H9 (cell line): ENCODE data around the gene ERN1. TPM values are rescaled to one million over a fixed set of nuclear protein-coding genes. Genes with fewer than 3 reads are reported as not detected.
"Not testable (repeated sequence)": the region's sequence is repeated elsewhere in the genome, so short reads cannot be mapped to it uniquely, and the experiment has no call there.

Source experiments
- DNase-seq: peaks from one replicate; pipeline ENCODE4 v3.0.0-alpha.2; 2017
- H2AFZ ChIP-seq: one replicate; pipeline ENCODE4 v1.6.1; 2013; ENCODE audit warnings: mild to moderate bottlenecking, low read length, control low read depth, moderate library complexity
- H2AK5ac ChIP-seq: 2 replicates; pipeline ENCODE4 v1.6.1; 2013; ENCODE audit warnings: low read length, control low read depth, mixed read lengths; ENCODE audit not compliant: insufficient read length
- H2BK120ac ChIP-seq: one replicate; pipeline ENCODE4 v1.6.1; 2013; ENCODE audit warnings: low read depth, mild to moderate bottlenecking, low read length, control low read depth, inconsistent platforms; ENCODE audit not compliant: poor library complexity, severe bottlenecking
- H2BK12ac ChIP-seq: 2 replicates; pipeline ENCODE4 v1.6.1; 2013; ENCODE audit warnings: low read length, control low read depth, mixed read lengths, low read depth; ENCODE audit not compliant: insufficient read length
- H2BK15ac ChIP-seq: 2 replicates; pipeline ENCODE4 v1.6.1; 2013; ENCODE audit warnings: low read depth, low read length, control low read depth
- H2BK20ac ChIP-seq: one replicate; pipeline ENCODE4 v1.6.1; 2013; ENCODE audit warnings: low read depth, mild to moderate bottlenecking, low read length, control low read depth, inconsistent platforms; ENCODE audit not compliant: poor library complexity, severe bottlenecking
- H2BK5ac ChIP-seq: 2 replicates; pipeline ENCODE4 v1.6.1; 2013; ENCODE audit warnings: low read length, control low read depth, mixed read lengths; ENCODE audit not compliant: insufficient read length
- H3K14ac ChIP-seq: 2 replicates; pipeline ENCODE4 v1.6.1; 2013; ENCODE audit warnings: low read length, control low read depth; ENCODE audit not compliant: insufficient read depth
- H3K18ac ChIP-seq: 2 replicates; pipeline ENCODE4 v1.6.1; 2013; ENCODE audit warnings: low read depth, mild to moderate bottlenecking, mixed read lengths, low read length, control low read depth; ENCODE audit not compliant: insufficient read length
- H3K23ac ChIP-seq: 2 replicates; pipeline ENCODE4 v1.6.1; 2013; ENCODE audit warnings: low read length, control low read depth, mixed read lengths, low read depth; ENCODE audit not compliant: insufficient read length
- H3K23me2 ChIP-seq: 2 replicates; pipeline ENCODE4 v1.6.1; 2013; ENCODE audit warnings: low read depth, mild to moderate bottlenecking, mixed read lengths, low read length, control low read depth; ENCODE audit not compliant: insufficient read length, poor library complexity, severe bottlenecking
- H3K27ac ChIP-seq: 2 replicates; pipeline ENCODE4 v1.5.1; 2013; ENCODE audit warnings: low read length, control low read depth, mixed read lengths, low read depth; ENCODE audit not compliant: insufficient read length
- H3K27me3 ChIP-seq: 2 replicates; pipeline ENCODE4 v1.6.1; 2013; ENCODE audit warnings: low read length, control low read depth, inconsistent platforms; ENCODE audit not compliant: insufficient read depth
- H3K4ac ChIP-seq: 2 replicates; pipeline ENCODE4 v1.6.1; 2013; ENCODE audit warnings: low read depth, mild to moderate bottlenecking, control low read depth, inconsistent platforms, low read length, moderate library complexity
- H3K4me1 ChIP-seq: 2 replicates; pipeline ENCODE4 v1.6.1; 2013; ENCODE audit warnings: low read length, control low read depth, inconsistent platforms; ENCODE audit not compliant: insufficient read depth
- H3K4me2 ChIP-seq: 2 replicates; pipeline ENCODE4 v1.6.1; 2013; ENCODE audit warnings: low read length, control low read depth, mixed read lengths; ENCODE audit not compliant: insufficient read length, insufficient read depth
- H3K56ac ChIP-seq: 2 replicates; pipeline ENCODE4 v1.6.1; 2013; ENCODE audit warnings: low read depth, mild to moderate bottlenecking, mixed read lengths, low read length, control low read depth; ENCODE audit not compliant: insufficient read length
- H3K79me1 ChIP-seq: 2 replicates; pipeline ENCODE4 v1.6.1; 2013; ENCODE audit warnings: low read depth, mild to moderate bottlenecking, moderate library complexity, low read length, control low read depth, inconsistent platforms; ENCODE audit not compliant: insufficient read depth, poor library complexity, severe bottlenecking
- H3K79me2 ChIP-seq: 2 replicates; pipeline ENCODE4 v1.6.1; 2013; ENCODE audit warnings: low read length, control low read depth, inconsistent platforms; ENCODE audit not compliant: insufficient read depth
- H3K9ac ChIP-seq: 2 replicates; pipeline ENCODE4 v1.6.1; 2013; ENCODE audit warnings: low read length, control low read depth, mixed read lengths; ENCODE audit not compliant: insufficient read length; ENCODE audit errors: extremely low read depth
- H3K9me3 ChIP-seq: one replicate; pipeline ENCODE4 v1.6.1; 2013; ENCODE audit warnings: low read depth, low read length, inconsistent platforms; ENCODE audit not compliant: control insufficient read depth
- H3T11ph ChIP-seq: one replicate; pipeline ENCODE4 v1.6.1; 2013; ENCODE audit warnings: mild to moderate bottlenecking, low read length, control low read depth, inconsistent platforms
- H4K20me1 ChIP-seq: one replicate; pipeline ENCODE4 v1.6.1; 2013; ENCODE audit not compliant: control insufficient read depth, insufficient read length, insufficient read depth
- H4K5ac ChIP-seq: 2 replicates; pipeline ENCODE4 v1.6.1; 2013; ENCODE audit warnings: low read depth, mild to moderate bottlenecking, mixed read lengths, low read length, control low read depth; ENCODE audit not compliant: insufficient read length
- H4K8ac ChIP-seq: replicated peaks from 2 replicates; pipeline ENCODE4 v1.6.1; 2013; ENCODE audit warnings: low read length, control low read depth, mixed read lengths, low read depth; ENCODE audit not compliant: insufficient read length
- H4K91ac ChIP-seq: 2 replicates; pipeline ENCODE4 v1.6.1; 2013; ENCODE audit warnings: low read depth, mild to moderate bottlenecking, moderate library complexity, mixed read lengths, low read length, control low read depth; ENCODE audit not compliant: insufficient read length
- H3K27ac Mint-ChIP-seq, 3 experiments: 2 replicates in 2 of 3; 3 replicates in 1 of 3; pipeline ENCODE4 v1.8.0; 2020 to 2021; ENCODE audit warnings: mixed read lengths in 3 of 3, mild to moderate bottlenecking in 1 of 3, moderate library complexity in 1 of 3
- H3K27me3 Mint-ChIP-seq: 2 replicates; pipeline ENCODE4 v1.8.0; 2021; ENCODE audit warnings: low read depth, mild to moderate bottlenecking, moderate library complexity, mixed read lengths
- H3K36me3 Mint-ChIP-seq, 3 experiments: 2 replicates in 2 of 3; 3 replicates in 1 of 3; pipeline ENCODE4 v1.8.0; 2020 to 2021; ENCODE audit warnings: low read depth in 3 of 3, mixed read lengths in 3 of 3; ENCODE audit not compliant: insufficient read depth in 1 of 3
- H3K4me1 Mint-ChIP-seq, 2 experiments: 2 replicates each; pipeline ENCODE4 v1.8.0; 2020; ENCODE audit warnings: mixed read lengths in 2 of 2
- H3K4me3 Mint-ChIP-seq, 2 experiments: 2 replicates in 1 of 2; 3 replicates in 1 of 2; pipeline ENCODE4 v1.8.0; 2020 to 2021; ENCODE audit warnings: mild to moderate bottlenecking in 2 of 2, mixed read lengths in 2 of 2, moderate library complexity in 1 of 2
- H3K9me3 Mint-ChIP-seq, 2 experiments: 2 replicates in 1 of 2; 3 replicates in 1 of 2; pipeline ENCODE4 v1.8.0; 2020; ENCODE audit warnings: mild to moderate bottlenecking in 2 of 2, mixed read lengths in 2 of 2, moderate library complexity in 1 of 2
- WGBS: extraction: QIAGEN DNeasy Blood & Tissue Kit; methylation state at CpG from one replicate; pipeline ENCODE4 v1.1.7; 2013; ENCODE audit warnings: missing lambda C conversion rate, low lambda C conversion rate, mixed read lengths; ENCODE audit not compliant: insufficient read length; ENCODE audit errors: extremely low coverage; 5-methylcytosine and 5-hydroxymethylcytosine counted together
- total RNA-seq: library from RNA; stranded (reverse); gene quantifications from 2 replicates; pipeline ENCODE4 v1.2.1, GENCODE V29; 2021
- TF ChIP-seq, protein P1 (sequence below): fragments of 200-600 bp; sonication (generic); conservative IDR thresholded peaks from 3 replicates; pipeline ENCODE4 v1.8.0; 2021; ENCODE audit warnings: antibody characterized with exemption, mild to moderate bottlenecking

The ERN1 gene
- total RNA-seq, 1 experiment from 2014 or later = 5.0 TPM

DNA sequence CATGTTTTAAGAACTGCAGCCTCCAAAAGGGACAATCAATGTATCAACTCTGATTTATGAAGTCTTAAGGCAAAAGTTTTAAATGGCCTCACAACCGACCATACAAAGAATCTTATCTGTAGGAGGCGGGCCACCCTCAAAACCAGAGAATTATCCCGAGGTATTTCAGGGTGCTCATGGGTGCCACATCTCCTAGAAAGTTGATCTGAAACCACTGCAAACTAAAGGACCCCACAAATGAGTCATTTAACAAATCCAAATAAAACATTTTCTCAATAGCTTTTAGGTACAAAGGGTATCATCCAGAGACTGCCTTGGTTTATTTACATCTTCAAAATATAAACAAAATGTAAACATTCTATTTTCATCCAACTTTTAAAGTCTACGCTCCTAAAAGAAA lies 6.8 kb downstream of the ERN1 start:
- Histone ChIP-seq H3K27me3 (no peaks in the 10 kb centered on the region), H3K4ac (no peak overlapping the region), H3K14ac (no peak overlapping the region), H4K20me1 (no peaks in the 10 kb centered on the region), H3K18ac (no peak overlapping the region), H4K8ac (no peak overlapping the region), H3K23ac (no peak overlapping the region), H2BK12ac (no peak overlapping the region), H2AK5ac (no peak overlapping the region), H4K91ac (no peak overlapping the region), H2BK5ac (no peak overlapping the region), H3K56ac (no peak overlapping the region), H3K23me2 (no peaks in the 10 kb centered on the region), H3K79me2 (no peaks in the 10 kb centered on the region), H3K4me1 (no peaks in the 10 kb centered on the region), H2BK20ac (no peak overlapping the region), H3K9me3 (no peaks in the 10 kb centered on the region), H3K4me2 (no peak overlapping the region), H3T11ph (no peak overlapping the region), H2AFZ (no peak overlapping the region), H4K5ac (no peak overlapping the region), H3K27ac (no peak overlapping the region), H2BK120ac (no peak overlapping the region), H3K79me1 (no peaks in the 10 kb centered on the region), H3K9ac (no peak overlapping the region), H2BK15ac (no peak overlapping the region)
- no peaks in the 10 kb centered on the region for H3K36me3 Mint-ChIP-seq
- WGBS = no CpG with 5 or more reads among the region's 4 CpGs
- TF ChIP-seq, protein P1, sequence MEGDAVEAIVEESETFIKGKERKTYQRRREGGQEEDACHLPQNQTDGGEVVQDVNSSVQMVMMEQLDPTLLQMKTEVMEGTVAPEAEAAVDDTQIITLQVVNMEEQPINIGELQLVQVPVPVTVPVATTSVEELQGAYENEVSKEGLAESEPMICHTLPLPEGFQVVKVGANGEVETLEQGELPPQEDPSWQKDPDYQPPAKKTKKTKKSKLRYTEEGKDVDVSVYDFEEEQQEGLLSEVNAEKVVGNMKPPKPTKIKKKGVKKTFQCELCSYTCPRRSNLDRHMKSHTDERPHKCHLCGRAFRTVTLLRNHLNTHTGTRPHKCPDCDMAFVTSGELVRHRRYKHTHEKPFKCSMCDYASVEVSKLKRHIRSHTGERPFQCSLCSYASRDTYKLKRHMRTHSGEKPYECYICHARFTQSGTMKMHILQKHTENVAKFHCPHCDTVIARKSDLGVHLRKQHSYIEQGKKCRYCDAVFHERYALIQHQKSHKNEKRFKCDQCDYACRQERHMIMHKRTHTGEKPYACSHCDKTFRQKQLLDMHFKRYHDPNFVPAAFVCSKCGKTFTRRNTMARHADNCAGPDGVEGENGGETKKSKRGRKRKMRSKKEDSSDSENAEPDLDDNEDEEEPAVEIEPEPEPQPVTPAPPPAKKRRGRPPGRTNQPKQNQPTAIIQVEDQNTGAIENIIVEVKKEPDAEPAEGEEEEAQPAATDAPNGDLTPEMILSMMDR = no peak
- H3K4me1 Mint-ChIP-seq = no peaks in the 10 kb centered on the region
- no peak for DNase-seq
- peaks cover under 1% of the 10 kb centered on the region; the same call in 1 of the 2 replicates for H3K27me3 Mint-ChIP-seq
- H3K27ac Mint-ChIP-seq = no peak overlapping the region
- no peaks in the 10 kb centered on the region for H3K9me3 Mint-ChIP-seq
- no peak overlapping the region for H3K4me3 Mint-ChIP-seq

DNA sequence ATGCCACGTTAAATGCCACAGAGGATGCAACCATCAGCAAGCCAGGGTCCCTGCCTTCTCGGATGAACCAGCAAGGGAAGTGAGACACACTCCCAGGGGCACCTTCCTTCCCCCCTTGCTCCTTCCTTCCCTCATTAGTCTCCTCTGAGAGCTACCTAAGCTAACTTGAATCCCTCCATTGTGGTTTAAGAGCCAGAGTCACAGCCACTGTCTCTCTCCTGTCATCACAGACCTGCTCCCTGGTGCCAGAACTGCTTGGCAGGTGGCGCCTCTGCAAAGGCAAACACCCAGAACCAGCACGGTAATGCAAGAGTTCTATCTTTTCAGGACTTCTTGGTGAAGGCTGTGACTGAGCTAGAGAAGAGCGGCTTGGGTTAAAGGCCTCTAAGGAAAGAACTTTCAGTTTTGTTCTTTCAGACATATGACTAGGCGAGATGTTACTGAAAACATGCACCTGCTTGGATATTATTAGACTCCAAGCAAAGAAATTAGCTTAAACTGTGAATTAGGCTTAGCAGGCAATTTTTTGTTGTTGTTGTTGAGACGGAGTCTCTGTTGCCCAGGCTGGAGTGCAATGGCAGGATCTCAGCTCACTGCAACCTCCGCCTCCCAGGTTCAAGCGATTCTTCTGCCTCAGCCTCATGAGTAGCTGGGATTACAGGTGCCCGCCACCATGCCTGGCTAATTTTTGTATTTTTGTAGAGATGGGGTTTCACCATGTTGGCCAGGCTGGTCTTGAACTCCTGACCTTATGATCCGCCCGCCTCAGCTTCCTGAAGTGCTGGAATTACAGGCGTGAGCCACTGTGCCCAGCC lies 8.8 kb downstream of the ERN1 start:
- H3K9me3 Mint-ChIP-seq, H3K23me2 ChIP-seq, H3K56ac ChIP-seq, H3K23ac ChIP-seq, H2BK20ac ChIP-seq, H3K4me2 ChIP-seq, H3K27me3 ChIP-seq, H3K79me2 ChIP-seq, H3K4me1 Mint-ChIP-seq, H3T11ph ChIP-seq, H2BK120ac ChIP-seq, H4K5ac ChIP-seq, H3K27me3 Mint-ChIP-seq, H3K9ac ChIP-seq, H3K4ac ChIP-seq, H3K4me3 Mint-ChIP-seq, H3K9me3 ChIP-seq, H3K27ac ChIP-seq, H4K20me1 ChIP-seq, H4K91ac ChIP-seq, H2BK12ac ChIP-seq, H3K36me3 Mint-ChIP-seq, DNase-seq, H3K79me1 ChIP-seq, H4K8ac ChIP-seq, H2BK5ac ChIP-seq, H2AK5ac ChIP-seq, H3K4me1 ChIP-seq, H3K14ac ChIP-seq, H2BK15ac ChIP-seq, H3K18ac ChIP-seq, H2AFZ ChIP-seq: not testable (repeated sequence)
- no CpG with 5 or more reads among the region's 13 CpGs for WGBS
- peak overlapping the region in 1 of 3 experiments; percentile 79; a peak in 1 of 7 replicates for H3K27ac Mint-ChIP-seq
